Spleen (tissue), 7 donors: ENCODE data around the gene VEGFA.

Source experiments
- POLR2AphosphoS5 ChIP-seq, 3 donors: sonication (generic); formaldehyde crosslinking; IDR thresholded peaks; one replicate each; pipeline ENCODE4 v1.5.1; 2017; ENCODE audit warnings: antibody characterized with exemption in 3 of 3
- TF ChIP-seq, protein P1 (sequence below), 11 experiments: fragments of 200-600 bp in 7 of 11; fragments of 450-650 bp in 4 of 11; sonication (generic) in 4 of 11; IDR thresholded peaks in 8 of 11; conservative IDR thresholded peaks in 3 of 11; 1 replicate in 7 of 11; 2 replicates in 4 of 11; pipeline versions ENCODE4 v1.4.0 to v1.8.0; 2016 to 2021; ENCODE audit warnings: antibody characterized with exemption in 11 of 11, inconsistent platforms in 4 of 11, mild to moderate bottlenecking in 1 of 11
- donor health status: DM: no; HTN: no; CAD: no; lungs with moderate emphysema.
- donor health status: DM: no; HTN: no; CAD: no.
- donor health status: DM: no; HTN: no; CAD: no.

DNA sequence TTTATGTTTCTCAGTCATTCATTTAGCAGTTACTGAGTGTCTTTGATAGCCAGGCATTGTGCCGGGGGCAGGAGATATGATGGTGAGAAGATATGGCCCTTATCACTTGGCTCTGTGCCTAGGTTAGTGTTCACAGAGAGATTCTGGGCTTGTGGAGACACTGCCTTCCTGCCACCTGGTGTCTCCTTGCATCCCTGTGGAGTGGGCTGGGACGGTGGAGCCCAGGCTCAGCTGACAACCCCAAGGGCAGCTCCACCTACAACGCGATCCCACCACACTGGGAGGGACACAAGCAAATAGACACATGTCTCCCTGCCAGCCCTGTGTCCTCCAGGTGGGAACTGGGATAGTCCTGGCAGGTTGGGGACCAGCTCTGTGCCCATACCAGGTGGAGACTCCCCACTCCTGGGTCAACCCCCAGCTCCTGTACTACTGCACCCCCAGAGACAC, 30.3 kb upstream of the VEGFA start:
- TF ChIP-seq, protein P1, sequence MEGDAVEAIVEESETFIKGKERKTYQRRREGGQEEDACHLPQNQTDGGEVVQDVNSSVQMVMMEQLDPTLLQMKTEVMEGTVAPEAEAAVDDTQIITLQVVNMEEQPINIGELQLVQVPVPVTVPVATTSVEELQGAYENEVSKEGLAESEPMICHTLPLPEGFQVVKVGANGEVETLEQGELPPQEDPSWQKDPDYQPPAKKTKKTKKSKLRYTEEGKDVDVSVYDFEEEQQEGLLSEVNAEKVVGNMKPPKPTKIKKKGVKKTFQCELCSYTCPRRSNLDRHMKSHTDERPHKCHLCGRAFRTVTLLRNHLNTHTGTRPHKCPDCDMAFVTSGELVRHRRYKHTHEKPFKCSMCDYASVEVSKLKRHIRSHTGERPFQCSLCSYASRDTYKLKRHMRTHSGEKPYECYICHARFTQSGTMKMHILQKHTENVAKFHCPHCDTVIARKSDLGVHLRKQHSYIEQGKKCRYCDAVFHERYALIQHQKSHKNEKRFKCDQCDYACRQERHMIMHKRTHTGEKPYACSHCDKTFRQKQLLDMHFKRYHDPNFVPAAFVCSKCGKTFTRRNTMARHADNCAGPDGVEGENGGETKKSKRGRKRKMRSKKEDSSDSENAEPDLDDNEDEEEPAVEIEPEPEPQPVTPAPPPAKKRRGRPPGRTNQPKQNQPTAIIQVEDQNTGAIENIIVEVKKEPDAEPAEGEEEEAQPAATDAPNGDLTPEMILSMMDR (IDR thresholded peaks at IDR 0.05 in 8 of 11, conservative IDR thresholded peaks at IDR 0.05 in 3 of 11): no peak
- no peak for TF ChIP-seq POLR2AphosphoS5 (IDR thresholded peaks at IDR 0.05)
